Progenitor cell of endocrine pancreas (in vitro differentiated cells): ENCODE measurements around the gene MST1R. TPM values are rescaled to one million over a fixed set of nuclear protein-coding genes. Genes with fewer than 3 reads are reported as not detected.

ENCODE experiments used
- DNase-seq: peaks from one replicate; pipeline ENCODE4 v3.0.0; 2021; ENCODE audit warnings: low spot score; ENCODE audit not compliant: unreplicated experiment
- H3K27ac Mint-ChIP-seq: 2 replicates; pipeline ENCODE4 v1.8.0; 2021; ENCODE audit warnings: mild to moderate bottlenecking, moderate library complexity, mixed read lengths
- H3K27me3 Mint-ChIP-seq: 2 replicates; pipeline ENCODE4 v1.8.0; 2021; ENCODE audit warnings: mixed read lengths
- H3K36me3 Mint-ChIP-seq: 2 replicates; pipeline ENCODE4 v1.8.0; 2022; ENCODE audit warnings: mixed read lengths; ENCODE audit not compliant: insufficient read depth
- H3K4me1 Mint-ChIP-seq: 2 replicates; pipeline ENCODE4 v1.8.0; 2021; ENCODE audit warnings: low read depth, mixed read lengths
- H3K4me3 Mint-ChIP-seq: 2 replicates; pipeline ENCODE4 v1.8.0; 2021; ENCODE audit warnings: low read depth, mild to moderate bottlenecking, moderate library complexity, mixed read lengths
- H3K9me3 Mint-ChIP-seq: 2 replicates; pipeline ENCODE4 v1.8.0; 2021; ENCODE audit warnings: low read depth, mixed read lengths
- total RNA-seq: library from RNA; stranded (reverse); gene quantifications from 2 replicates; pipeline ENCODE4 v1.2.1, GENCODE V29; 2021
- TF ChIP-seq, protein P1 (sequence below): fragments of 200-600 bp; sonication (generic); IDR thresholded peaks from one replicate; pipeline ENCODE4 v1.5.0; 2021; ENCODE audit warnings: antibody characterized with exemption, mild to moderate bottlenecking; ENCODE audit not compliant: unreplicated experiment

Gene MST1R
- total RNA-seq, 1 donor from 2014 or later = 4.4 TPM

DNA sequence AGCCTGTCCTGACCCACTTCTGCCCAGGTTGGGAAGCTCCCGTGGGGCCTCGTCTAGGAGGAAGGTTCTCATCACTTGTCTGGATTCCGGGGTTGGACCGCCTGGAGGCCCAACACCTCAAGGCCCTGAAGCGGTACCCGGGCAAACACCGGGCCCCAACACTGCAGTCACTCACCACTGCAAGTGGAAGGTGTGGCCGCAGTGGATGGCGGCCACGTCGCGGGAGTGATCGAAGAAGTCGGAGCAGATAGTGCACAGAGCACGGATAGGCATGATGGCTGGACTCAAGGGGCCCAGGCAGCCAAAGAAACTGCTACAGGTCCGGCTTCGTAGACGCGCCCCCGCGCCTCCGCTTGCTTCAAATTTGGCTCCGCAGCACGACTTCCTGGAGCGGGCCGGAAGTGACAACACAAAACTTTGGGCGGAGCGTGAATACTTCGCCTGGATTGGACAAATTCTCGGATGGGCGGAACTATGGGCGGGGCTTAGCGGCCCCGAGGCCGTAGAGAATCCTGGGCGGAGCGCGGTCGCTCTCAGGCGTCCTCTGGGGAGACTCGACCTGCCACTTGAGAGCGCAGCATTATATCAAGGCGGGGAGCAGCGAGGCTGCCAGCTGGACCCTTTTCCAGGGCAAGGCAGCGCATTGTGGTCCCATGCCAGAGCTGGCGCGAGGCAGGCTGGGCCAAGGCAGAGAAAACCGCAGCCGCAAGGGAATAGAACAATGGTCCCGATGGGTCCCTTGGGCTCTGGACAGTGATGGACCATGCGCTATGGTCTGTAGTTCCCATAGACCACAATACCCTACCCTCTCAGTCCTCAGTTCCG, 47.3 kb downstream of the MST1R start, which contains the start of gene TRAIP:
Gene TRAIP, minus strand, starts transcription at position 384 of the 825 bp plus-strand sequence. Its CDS starts 111 bp downstream, at position 273.
- peak within 1 kb of the TSS; percentile 88 for H3K4me3 Mint-ChIP-seq
- no peaks in the 10 kb centered on the region for H3K9me3 Mint-ChIP-seq
- H3K27me3 Mint-ChIP-seq = peaks cover 7% of the 10 kb centered on the region
- H3K4me1 Mint-ChIP-seq = peaks cover 6% of the 10 kb centered on the region
- TF ChIP-seq, protein P1, sequence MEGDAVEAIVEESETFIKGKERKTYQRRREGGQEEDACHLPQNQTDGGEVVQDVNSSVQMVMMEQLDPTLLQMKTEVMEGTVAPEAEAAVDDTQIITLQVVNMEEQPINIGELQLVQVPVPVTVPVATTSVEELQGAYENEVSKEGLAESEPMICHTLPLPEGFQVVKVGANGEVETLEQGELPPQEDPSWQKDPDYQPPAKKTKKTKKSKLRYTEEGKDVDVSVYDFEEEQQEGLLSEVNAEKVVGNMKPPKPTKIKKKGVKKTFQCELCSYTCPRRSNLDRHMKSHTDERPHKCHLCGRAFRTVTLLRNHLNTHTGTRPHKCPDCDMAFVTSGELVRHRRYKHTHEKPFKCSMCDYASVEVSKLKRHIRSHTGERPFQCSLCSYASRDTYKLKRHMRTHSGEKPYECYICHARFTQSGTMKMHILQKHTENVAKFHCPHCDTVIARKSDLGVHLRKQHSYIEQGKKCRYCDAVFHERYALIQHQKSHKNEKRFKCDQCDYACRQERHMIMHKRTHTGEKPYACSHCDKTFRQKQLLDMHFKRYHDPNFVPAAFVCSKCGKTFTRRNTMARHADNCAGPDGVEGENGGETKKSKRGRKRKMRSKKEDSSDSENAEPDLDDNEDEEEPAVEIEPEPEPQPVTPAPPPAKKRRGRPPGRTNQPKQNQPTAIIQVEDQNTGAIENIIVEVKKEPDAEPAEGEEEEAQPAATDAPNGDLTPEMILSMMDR = no peak
- DNase-seq = peak; percentile 85
- H3K36me3 Mint-ChIP-seq = no peaks in the 10 kb centered on the region
- H3K27ac Mint-ChIP-seq = peak within 1 kb of the TSS; percentile 90

DNA sequence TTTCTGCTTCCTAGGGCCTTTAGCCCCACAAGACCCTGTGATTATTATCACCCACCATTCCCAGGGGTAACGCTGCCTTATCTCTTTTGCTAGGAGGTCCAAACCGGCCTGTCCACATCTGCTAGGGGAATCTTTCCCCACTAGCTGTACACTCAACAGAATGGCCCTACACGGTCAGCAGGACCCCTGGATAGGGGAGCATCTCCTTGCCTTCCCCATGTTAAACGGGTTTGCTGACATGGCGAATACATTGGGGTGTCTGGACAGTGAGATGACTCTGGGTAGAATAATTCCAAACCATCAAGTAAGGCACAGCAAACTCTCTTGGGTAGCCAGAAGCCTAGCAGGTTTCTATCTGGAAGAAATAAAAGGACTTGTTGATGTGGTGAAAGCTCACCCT, 48.0 kb downstream of the MST1R start:
- H3K27ac Mint-ChIP-seq = no peak overlapping the region
- TF ChIP-seq, protein P1 = no peak
- H3K4me1 Mint-ChIP-seq = peaks cover 6% of the 10 kb centered on the region
- DNase-seq = no peak
- peaks cover 7% of the 10 kb centered on the region for H3K27me3 Mint-ChIP-seq
- peak overlapping the region; percentile 88 for H3K4me3 Mint-ChIP-seq
- no peaks in the 10 kb centered on the region for H3K36me3 Mint-ChIP-seq
- H3K9me3 Mint-ChIP-seq = no peaks in the 10 kb centered on the region

DNA sequence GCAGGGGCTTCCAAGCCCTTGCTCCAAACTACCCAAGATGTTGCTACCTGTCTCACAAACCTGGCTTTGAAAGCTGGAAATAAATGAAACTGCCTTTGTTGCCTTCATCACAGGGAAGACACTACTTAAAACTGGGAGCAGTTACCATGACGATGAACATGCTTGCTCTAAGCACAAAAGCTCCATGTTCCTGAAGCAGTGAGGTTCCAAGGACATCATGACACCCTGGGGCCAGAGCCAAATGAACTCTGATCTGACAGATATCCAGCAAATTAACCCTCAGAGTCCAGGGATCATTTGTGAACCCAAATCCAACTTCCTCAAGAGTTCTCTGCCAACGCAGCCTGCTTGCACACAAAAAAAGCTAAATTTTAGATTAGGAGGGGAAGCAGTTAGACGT, 58.0 kb downstream of the MST1R start:
- H3K4me1 Mint-ChIP-seq = no peaks in the 10 kb centered on the region
- TF ChIP-seq, protein P1 = no peak
- no peaks in the 10 kb centered on the region for H3K27me3 Mint-ChIP-seq
- no peak overlapping the region for H3K4me3 Mint-ChIP-seq
- peak overlapping the region; percentile 67 for H3K27ac Mint-ChIP-seq
- H3K9me3 Mint-ChIP-seq = no peaks in the 10 kb centered on the region
- DNase-seq = no peak
- peaks cover 1% of the 10 kb centered on the region for H3K36me3 Mint-ChIP-seq

DNA sequence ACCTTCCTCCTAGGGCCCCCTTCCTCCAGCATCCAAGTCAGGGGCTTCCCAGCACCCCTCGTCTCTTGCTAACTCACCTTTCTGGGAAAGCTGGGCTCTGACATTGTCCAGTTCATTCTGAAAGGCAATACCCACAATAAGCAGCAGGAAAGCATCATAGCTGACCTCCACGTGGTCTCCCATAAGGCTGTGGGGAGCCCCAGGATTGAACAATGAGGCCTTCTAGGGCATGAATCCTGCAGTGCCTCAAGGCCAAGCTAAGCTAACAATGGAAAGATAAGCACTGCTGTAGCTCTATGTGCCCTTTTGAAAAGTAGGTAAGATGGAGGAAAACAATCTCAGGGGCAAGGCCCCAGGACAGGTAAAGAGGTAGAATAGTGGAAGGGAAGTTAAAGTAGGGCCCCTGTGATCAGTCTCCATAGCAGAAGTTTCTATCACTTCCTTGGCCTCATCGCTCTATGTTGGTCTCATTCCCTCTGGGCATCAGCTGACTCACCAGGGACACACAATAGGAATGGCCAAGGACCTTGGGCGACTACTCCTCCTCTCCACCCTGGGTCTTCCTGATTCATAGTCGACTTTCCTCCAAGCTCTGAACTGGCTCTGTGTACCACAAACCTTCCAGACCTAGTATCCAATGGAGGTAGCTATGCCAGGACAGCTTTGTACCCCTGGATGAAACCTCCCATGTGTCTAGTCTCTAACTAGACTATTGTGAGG, 59.0 kb downstream of the MST1R start:
- no peak for DNase-seq
- no peaks in the 10 kb centered on the region for H3K36me3 Mint-ChIP-seq
- H3K27ac Mint-ChIP-seq = peak overlapping the region; percentile 76
- no peaks in the 10 kb centered on the region for H3K4me1 Mint-ChIP-seq
- TF ChIP-seq, protein P1 = no peak
- H3K27me3 Mint-ChIP-seq = no peaks in the 10 kb centered on the region
- H3K9me3 Mint-ChIP-seq = no peaks in the 10 kb centered on the region
- H3K4me3 Mint-ChIP-seq = no peak overlapping the region

DNA sequence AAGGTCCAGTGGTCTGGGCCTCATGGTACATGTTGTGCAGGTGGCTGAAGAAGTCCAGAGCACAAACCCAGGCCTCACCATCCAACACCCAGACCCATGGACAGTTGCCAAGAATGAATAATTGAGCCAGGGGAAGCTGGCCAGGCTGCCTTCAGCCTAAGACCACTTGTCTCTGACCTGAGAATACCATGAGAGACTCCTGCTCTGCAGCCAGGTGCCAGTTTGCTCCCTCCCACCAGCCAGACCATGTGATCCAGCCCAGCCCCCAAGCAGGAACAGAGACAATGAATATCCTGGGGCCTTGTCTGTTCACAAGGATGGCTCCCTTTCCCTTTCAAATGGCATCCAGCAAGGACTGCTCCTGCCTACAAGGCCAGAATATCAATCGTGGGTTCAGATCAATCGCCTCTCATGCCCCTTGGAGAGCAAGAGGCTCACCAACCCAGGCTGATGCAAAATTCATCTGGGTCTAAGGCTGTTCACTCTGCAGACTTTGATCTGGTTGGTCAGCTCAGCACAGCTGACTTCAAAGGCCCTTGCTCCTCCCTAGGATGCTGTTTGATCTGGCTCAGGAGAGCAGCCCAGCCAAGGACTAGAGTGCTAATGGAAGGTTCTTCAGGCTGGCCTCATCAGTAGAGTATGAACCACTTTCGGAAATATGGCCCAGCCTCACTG, 60.7 kb downstream of the MST1R start:
- DNase-seq = no peak
- Mint-ChIP-seq H3K9me3 (no peaks in the 10 kb centered on the region), H3K4me1 (no peaks in the 10 kb centered on the region), H3K27me3 (no peaks in the 10 kb centered on the region), H3K27ac (no peak overlapping the region), H3K4me3 (no peak overlapping the region), H3K36me3 (peaks cover 2% of the 10 kb centered on the region)
- TF ChIP-seq, protein P1 = no peak
